ENCODE results near the gene BTBD2.

- TF ChIP-seq CTCF (IDR thresholded peaks at IDR 0.05) (no peak), POLR2A (IDR thresholded peaks at IDR 0.05) (no peak)
These were observed 61.0 kb downstream of the BTBD2 start for GRCh38 chr19:1954532-1954933.

All from lower leg skin (tissue), 3 donors.